ENCODE data around the gene PLAGL2.

- no peak for TF ChIP-seq USF2 (IDR thresholded peaks at IDR 0.05; ENCODE audit: low read depth, low read length)
- no peak for TF ChIP-seq RAD21 (IDR thresholded peaks at IDR 0.05; ENCODE audit: low read length)
- TF ChIP-seq MXI1 (IDR thresholded peaks at IDR 0.05; ENCODE audit: borderline replicate concordance, low read depth, low read length) = no peak
- no peak for TF ChIP-seq CTCF (conservative IDR thresholded peaks at IDR 0.05; ENCODE audit: low read depth, low read length)
- TF ChIP-seq POLR2A (IDR thresholded peaks at IDR 0.05; ENCODE audit: low read depth, low read length) = no peak
- no peak for TF ChIP-seq CEBPB (IDR thresholded peaks at IDR 0.05; ENCODE audit: low read depth, low read length)
- TF ChIP-seq RFX5 (IDR thresholded peaks at IDR 0.05; ENCODE audit: low read depth, low read length) = no peak
- no peak for TF ChIP-seq RCOR1 (IDR thresholded peaks at IDR 0.05; ENCODE audit: insufficient replicate concordance, low read length)
- TF ChIP-seq CHD1 (IDR thresholded peaks at IDR 0.05; ENCODE audit: low read depth, low read length) = no peak
- TF ChIP-seq FOS (IDR thresholded peaks at IDR 0.05; ENCODE audit: low read depth, low read length) = no peak
- no peak for TF ChIP-seq MAFK (IDR thresholded peaks at IDR 0.05; ENCODE audit: low read depth, low read length)
- no peak for TF ChIP-seq MAZ (IDR thresholded peaks at IDR 0.05; ENCODE audit: borderline replicate concordance, low read depth, low read length)
- TF ChIP-seq BHLHE40 (IDR thresholded peaks at IDR 0.05; ENCODE audit: low read depth, low read length) = no peak
These were observed 24.9 kb upstream of the PLAGL2 start for GRCh38 chr20:32232326-32232886.

Measured in IMR-90 (cell line).